HEK293 (cell line): ENCODE results near the gene ZSCAN32.
A peak's percentile ranks its signal among the peaks of the same experiment; 100 is the strongest.

Experiments
- CTCF ChIA-PET: fragments of 350-600 bp; formaldehyde crosslinking; extraction: SDS; loops from one replicate; lab custom pipeline; 2021; ENCODE audit warnings: antibody characterized with exemption; lab: Yijun Ruan, JAX
- POLR2A ChIA-PET: fragments of 300-600 bp; formaldehyde crosslinking; extraction: SDS; loops from one replicate; lab custom pipeline; 2020; ENCODE audit warnings: antibody characterized with exemption, inconsistent platforms; lab: Yijun Ruan, JAX
- H3K27ac ChIP-seq: fragments of 200-500 bp; sonication (Bioruptor generic); 2 replicates; pipeline ENCODE4 v1.5.1; 2014; ENCODE audit warnings: low read depth, low read length, control low read depth, inconsistent platforms; ENCODE audit errors: extremely low read depth
- H3K36me3 ChIP-seq, 2 experiments: fragments of 200-500 bp in 1 of 2; sonication (Bioruptor generic) in 1 of 2; 1 replicate in 1 of 2; 2 replicates in 1 of 2; pipeline ENCODE4 v1.5.1; 2014 to 2017; ENCODE audit warnings: inconsistent platforms in 2 of 2, low read length in 2 of 2; ENCODE audit not compliant: control insufficient read depth in 2 of 2, insufficient read depth in 1 of 2
- H3K4me1 ChIP-seq: fragments of 200-500 bp; sonication (Bioruptor generic); 2 replicates; pipeline ENCODE4 v1.5.1; 2014; ENCODE audit warnings: mild to moderate bottlenecking, low read length, inconsistent platforms; ENCODE audit not compliant: control insufficient read depth, insufficient read depth
- H3K4me3 ChIP-seq: 2 replicates; pipeline ENCODE4 v1.5.1; 2011; ENCODE audit warnings: low read depth, mild to moderate bottlenecking, control low read depth, low read length, moderate library complexity
- H3K9me3 ChIP-seq: fragments of 200-500 bp; sonication (Bioruptor generic); 2 replicates; pipeline ENCODE4 v1.5.1; 2014; ENCODE audit warnings: low read depth, low read length, inconsistent platforms; ENCODE audit not compliant: control insufficient read depth, insufficient read depth
- GLI4 ChIP-seq: fragments of 450-650 bp; formaldehyde crosslinking; IDR thresholded peaks from 2 replicates; pipeline ENCODE4 v1.5.1; 2016; ENCODE audit warnings: missing biosample characterization, missing genetic modification characterization
- IKZF3 ChIP-seq: fragments of 450-650 bp; IDR thresholded peaks from 2 replicates; pipeline ENCODE4 v1.5.0; 2018; ENCODE audit warnings: missing biosample characterization, mild to moderate bottlenecking, missing genetic modification characterization, moderate library complexity
- KLF7 ChIP-seq: fragments of 450-650 bp; formaldehyde crosslinking; IDR thresholded peaks from 2 replicates; pipeline ENCODE4 v1.5.1; 2016; ENCODE audit warnings: missing biosample characterization, missing genetic modification characterization, borderline replicate concordance
- MYNN ChIP-seq: fragments of 450-650 bp; formaldehyde crosslinking; IDR thresholded peaks from 2 replicates; pipeline ENCODE4 v1.5.1; 2016; ENCODE audit warnings: missing biosample characterization, missing genetic modification characterization, borderline replicate concordance
- ZBTB44 ChIP-seq: fragments of 450-650 bp; IDR thresholded peaks from 2 replicates; pipeline ENCODE4 v1.5.1; 2018; ENCODE audit warnings: missing biosample characterization, mild to moderate bottlenecking, missing genetic modification characterization
- ZNF133 ChIP-seq: fragments of 450-650 bp; formaldehyde crosslinking; IDR thresholded peaks from 2 replicates; pipeline ENCODE4 v1.5.1; 2016; ENCODE audit warnings: missing biosample characterization, missing genetic modification characterization
- ZNF23 ChIP-seq: fragments of 450-650 bp; formaldehyde crosslinking; IDR thresholded peaks from 2 replicates; pipeline ENCODE4 v1.5.1; 2016; ENCODE audit warnings: missing biosample characterization, missing genetic modification characterization, borderline replicate concordance
- ZNF274 ChIP-seq, 2 experiments: fragments of 200-500 bp in 1 of 2; fragments of 450-650 bp in 1 of 2; sonication (Bioruptor generic) in 1 of 2; formaldehyde crosslinking in 1 of 2; IDR thresholded peaks; 2 replicates each; pipeline versions ENCODE4 v1.5.1 to v1.6.1; 2014 to 2016; ENCODE audit warnings: borderline replicate concordance in 1 of 2, inconsistent platforms in 1 of 2, low read length in 1 of 2, missing biosample characterization in 1 of 2, missing genetic modification characterization in 1 of 2
- ZNF335 ChIP-seq: fragments of 450-650 bp; formaldehyde crosslinking; conservative IDR thresholded peaks from 2 replicates; pipeline ENCODE4 v1.5.1; 2016; ENCODE audit warnings: missing biosample characterization, missing genetic modification characterization
- ZNF354C ChIP-seq: fragments of 450-650 bp; formaldehyde crosslinking; IDR thresholded peaks from 2 replicates; pipeline ENCODE4 v1.5.1; 2016; ENCODE audit warnings: missing biosample characterization, missing genetic modification characterization, low read depth, borderline replicate concordance
- ZNF518A ChIP-seq: fragments of 450-650 bp; formaldehyde crosslinking; conservative IDR thresholded peaks from 2 replicates; pipeline ENCODE4 v1.5.1; 2016; ENCODE audit warnings: low read depth, missing biosample characterization, missing genetic modification characterization
- ZNF76 ChIP-seq: fragments of 450-650 bp; formaldehyde crosslinking; IDR thresholded peaks from 2 replicates; pipeline ENCODE4; 2016; ENCODE audit warnings: low read depth, missing biosample characterization, missing genetic modification characterization, borderline replicate concordance
- ZNF791 ChIP-seq: fragments of 450-650 bp; formaldehyde crosslinking; IDR thresholded peaks from 2 replicates; pipeline ENCODE4 v1.5.1; 2016; ENCODE audit warnings: missing biosample characterization, missing genetic modification characterization
- ZSCAN30 ChIP-seq: fragments of 450-650 bp; IDR thresholded peaks from 2 replicates; pipeline ENCODE4 v1.5.1; 2018; ENCODE audit warnings: missing biosample characterization, mild to moderate bottlenecking, missing genetic modification characterization, moderate library complexity
- TF ChIP-seq, protein P1 (sequence below): fragments of 450-650 bp; formaldehyde crosslinking; IDR thresholded peaks from 2 replicates; pipeline ENCODE4 v1.5.1; 2016; ENCODE audit warnings: missing biosample characterization, missing genetic modification characterization, borderline replicate concordance
- TF ChIP-seq, protein P2 (sequence below): fragments of 450-650 bp; formaldehyde crosslinking; IDR thresholded peaks from 2 replicates; pipeline ENCODE4 v1.5.1; 2016; ENCODE audit warnings: missing biosample characterization, missing genetic modification characterization

The ZSCAN32 gene

GRCh38 chr16:3400446-3400778, 392 bp downstream of the ZSCAN32 start (continued):
- TF ChIP-seq, protein P1, sequence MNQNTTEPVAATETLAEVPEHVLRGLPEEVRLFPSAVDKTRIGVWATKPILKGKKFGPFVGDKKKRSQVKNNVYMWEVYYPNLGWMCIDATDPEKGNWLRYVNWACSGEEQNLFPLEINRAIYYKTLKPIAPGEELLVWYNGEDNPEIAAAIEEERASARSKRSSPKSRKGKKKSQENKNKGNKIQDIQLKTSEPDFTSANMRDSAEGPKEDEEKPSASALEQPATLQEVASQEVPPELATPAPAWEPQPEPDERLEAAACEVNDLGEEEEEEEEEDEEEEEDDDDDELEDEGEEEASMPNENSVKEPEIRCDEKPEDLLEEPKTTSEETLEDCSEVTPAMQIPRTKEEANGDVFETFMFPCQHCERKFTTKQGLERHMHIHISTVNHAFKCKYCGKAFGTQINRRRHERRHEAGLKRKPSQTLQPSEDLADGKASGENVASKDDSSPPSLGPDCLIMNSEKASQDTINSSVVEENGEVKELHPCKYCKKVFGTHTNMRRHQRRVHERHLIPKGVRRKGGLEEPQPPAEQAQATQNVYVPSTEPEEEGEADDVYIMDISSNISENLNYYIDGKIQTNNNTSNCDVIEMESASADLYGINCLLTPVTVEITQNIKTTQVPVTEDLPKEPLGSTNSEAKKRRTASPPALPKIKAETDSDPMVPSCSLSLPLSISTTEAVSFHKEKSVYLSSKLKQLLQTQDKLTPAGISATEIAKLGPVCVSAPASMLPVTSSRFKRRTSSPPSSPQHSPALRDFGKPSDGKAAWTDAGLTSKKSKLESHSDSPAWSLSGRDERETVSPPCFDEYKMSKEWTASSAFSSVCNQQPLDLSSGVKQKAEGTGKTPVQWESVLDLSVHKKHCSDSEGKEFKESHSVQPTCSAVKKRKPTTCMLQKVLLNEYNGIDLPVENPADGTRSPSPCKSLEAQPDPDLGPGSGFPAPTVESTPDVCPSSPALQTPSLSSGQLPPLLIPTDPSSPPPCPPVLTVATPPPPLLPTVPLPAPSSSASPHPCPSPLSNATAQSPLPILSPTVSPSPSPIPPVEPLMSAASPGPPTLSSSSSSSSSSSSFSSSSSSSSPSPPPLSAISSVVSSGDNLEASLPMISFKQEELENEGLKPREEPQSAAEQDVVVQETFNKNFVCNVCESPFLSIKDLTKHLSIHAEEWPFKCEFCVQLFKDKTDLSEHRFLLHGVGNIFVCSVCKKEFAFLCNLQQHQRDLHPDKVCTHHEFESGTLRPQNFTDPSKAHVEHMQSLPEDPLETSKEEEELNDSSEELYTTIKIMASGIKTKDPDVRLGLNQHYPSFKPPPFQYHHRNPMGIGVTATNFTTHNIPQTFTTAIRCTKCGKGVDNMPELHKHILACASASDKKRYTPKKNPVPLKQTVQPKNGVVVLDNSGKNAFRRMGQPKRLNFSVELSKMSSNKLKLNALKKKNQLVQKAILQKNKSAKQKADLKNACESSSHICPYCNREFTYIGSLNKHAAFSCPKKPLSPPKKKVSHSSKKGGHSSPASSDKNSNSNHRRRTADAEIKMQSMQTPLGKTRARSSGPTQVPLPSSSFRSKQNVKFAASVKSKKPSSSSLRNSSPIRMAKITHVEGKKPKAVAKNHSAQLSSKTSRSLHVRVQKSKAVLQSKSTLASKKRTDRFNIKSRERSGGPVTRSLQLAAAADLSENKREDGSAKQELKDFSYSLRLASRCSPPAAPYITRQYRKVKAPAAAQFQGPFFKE = 0 out of 2 replicates have a peak, but pooled peaks have one; percentile 37
- TF ChIP-seq GLI4 (tag by site-specific recombination) (no peak), ZNF335 (0 out of 2 replicates have a peak, but pooled peaks have one; percentile 81)
- TF ChIP-seq, protein P2, sequence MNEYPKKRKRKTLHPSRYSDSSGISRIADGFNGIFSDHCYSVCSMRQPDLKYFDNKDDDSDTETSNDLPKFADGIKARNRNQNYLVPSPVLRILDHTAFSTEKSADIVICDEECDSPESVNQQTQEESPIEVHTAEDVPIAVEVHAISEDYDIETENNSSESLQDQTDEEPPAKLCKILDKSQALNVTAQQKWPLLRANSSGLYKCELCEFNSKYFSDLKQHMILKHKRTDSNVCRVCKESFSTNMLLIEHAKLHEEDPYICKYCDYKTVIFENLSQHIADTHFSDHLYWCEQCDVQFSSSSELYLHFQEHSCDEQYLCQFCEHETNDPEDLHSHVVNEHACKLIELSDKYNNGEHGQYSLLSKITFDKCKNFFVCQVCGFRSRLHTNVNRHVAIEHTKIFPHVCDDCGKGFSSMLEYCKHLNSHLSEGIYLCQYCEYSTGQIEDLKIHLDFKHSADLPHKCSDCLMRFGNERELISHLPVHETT (tag by site-specific recombination) = no peak
- TF ChIP-seq, all 188 proteins: peak for 3

- Histone ChIP-seq H3K27ac (no peak overlapping the region), H3K4me1 (no peaks in the 10 kb centered on the region), H3K36me3 (peaks cover 16 to 72% of the 10 kb centered on the region in 2 experiments), H3K9me3 (no peaks in the 10 kb centered on the region), H3K4me3 (no peak overlapping the region)
- TF ChIP-seq ZNF274 (IDR thresholded peaks at IDR 0.05; ENCODE audit: low read length) (no peak), ZNF274 (tag by site-specific recombination; IDR thresholded peaks at IDR 0.05; ENCODE audit: borderline replicate concordance) (no peak), MYNN (no peak), ZNF518A (no peak), ZNF791 (tag by site-specific recombination) (no peak), ZNF354C (no peak), ZNF133 (tag by site-specific recombination) (no peak), ZBTB44 (tag by site-specific recombination) (no peak), ZNF23 (no peak), IKZF3 (tag by site-specific recombination) (no peak), KLF7 (tag by site-specific recombination) (no peak), ZNF76 (tag by site-specific recombination) (no peak), ZSCAN30 (tag by site-specific recombination) (no peak)
- CTCF ChIA-PET = no interaction called here
- POLR2A ChIA-PET = interaction anchor here (1.3 kb wide), 1 partner anchor 11 kb away, joined by 3 read pairs; the partner anchor contains the start of genes ZNF174 and ZSCAN32
Measured at GRCh38 chr16:3389663-3390338, 11.0 kb downstream of the ZSCAN32 start.
